ENCODE data around the gene IL4R.

Gene IL4R

GRCh38 chr16:27370318-27370717 lies 56.5 kb downstream of the IL4R start:
- Histone ChIP-seq H3K4me3 (replicated peaks; ENCODE audit: low read depth, low read length) (no peak overlapping the region), H3K36me3 (ENCODE audit: control insufficient read depth, insufficient read depth, low read length) (no peaks in the 10 kb centered on the region), H3K27me3 (replicated peaks; ENCODE audit: control insufficient read depth, insufficient read depth, low read length) (no peaks in the 10 kb centered on the region)
- TF ChIP-seq CTCF (IDR thresholded peaks at IDR 0.05; ENCODE audit: insufficient read depth, low read length, poor library complexity, severe bottlenecking): no peak
- DNase-seq (ENCODE audit: extremely low read depth, insufficient read length): no peak

GRCh38 chr16:27373312-27373711 lies 59.5 kb downstream of the IL4R start:
- DNase-seq (ENCODE audit: extremely low read depth, insufficient read length): no peak
- no peaks in the 10 kb centered on the region for H3K36me3 ChIP-seq (ENCODE audit: control insufficient read depth, insufficient read depth, low read length)
- H3K4me3 ChIP-seq (replicated peaks; ENCODE audit: low read depth, low read length): no peak overlapping the region
- no peak for TF ChIP-seq CTCF (IDR thresholded peaks at IDR 0.05; ENCODE audit: insufficient read depth, low read length, poor library complexity, severe bottlenecking)
- H3K27me3 ChIP-seq (replicated peaks; ENCODE audit: control insufficient read depth, insufficient read depth, low read length): no peaks in the 10 kb centered on the region

GRCh38 chr16:27374221-27374803 lies 60.5 kb downstream of the IL4R start:
- Histone ChIP-seq H3K36me3 (ENCODE audit: control insufficient read depth, insufficient read depth, low read length) (no peaks in the 10 kb centered on the region), H3K4me3 (replicated peaks; ENCODE audit: low read depth, low read length) (peak overlapping the region; percentile 55), H3K27me3 (replicated peaks; ENCODE audit: control insufficient read depth, insufficient read depth, low read length) (no peaks in the 10 kb centered on the region)
- no peak for TF ChIP-seq CTCF (IDR thresholded peaks at IDR 0.05; ENCODE audit: insufficient read depth, low read length, poor library complexity, severe bottlenecking)
- peak; percentile 71 for DNase-seq (ENCODE audit: extremely low read depth, insufficient read length)

GRCh38 chr16:27374804-27375425 lies 61.1 kb downstream of the IL4R start:
- Histone ChIP-seq H3K27me3 (replicated peaks; ENCODE audit: control insufficient read depth, insufficient read depth, low read length) (no peaks in the 10 kb centered on the region), H3K4me3 (replicated peaks; ENCODE audit: low read depth, low read length) (peak overlapping the region; percentile 55), H3K36me3 (ENCODE audit: control insufficient read depth, insufficient read depth, low read length) (no peaks in the 10 kb centered on the region)
- peak; percentile 76 for DNase-seq (ENCODE audit: extremely low read depth, insufficient read length)
- peak; percentile 45 for TF ChIP-seq CTCF (IDR thresholded peaks at IDR 0.05; ENCODE audit: insufficient read depth, low read length, poor library complexity, severe bottlenecking)

- peak; percentile 53 for DNase-seq (ENCODE audit: extremely low read depth, insufficient read length)
- no peak overlapping the region; the same call in 1 of the 2 replicates for H3K4me3 ChIP-seq (replicated peaks; ENCODE audit: low read depth, low read length)
- no peak for TF ChIP-seq CTCF (IDR thresholded peaks at IDR 0.05; ENCODE audit: insufficient read depth, low read length, poor library complexity, severe bottlenecking)
These were observed 64.1 kb downstream of the IL4R start for GRCh38 chr16:27377666-27378485.

More at GRCh38 chr16:27377666-27378485, 64.1 kb downstream of the IL4R start:
- H3K27me3 ChIP-seq (replicated peaks; ENCODE audit: control insufficient read depth, insufficient read depth, low read length): no peaks in the 10 kb centered on the region
- H3K36me3 ChIP-seq (ENCODE audit: control insufficient read depth, insufficient read depth, low read length): no peaks in the 10 kb centered on the region

Data from GM06990 (cell line).